Activated CD8-positive, alpha-beta T cell treated with anti-CD3 and anti-CD28 coated beads for 36 hours (primary cell): Measurements from ENCODE around the gene PCSK5. TPM values are rescaled to one million over a fixed set of nuclear protein-coding genes. Genes with fewer than 3 reads are reported as not detected.
A peak's percentile ranks its signal among the peaks of the same experiment; 100 is the strongest.

Experiments
- ATAC-seq: fragments of 200-7000 bp; cut with Tn5 transposase; one replicate; pipeline ENCODE4 v1.10.0; 2021; ENCODE audit warnings: mild to moderate bottlenecking, moderate library complexity
- CTCF ChIA-PET: fragments of 350-600 bp; sonication (Branson Sonifier 250); formaldehyde crosslinking; loops from one replicate; lab custom pipeline; 2021; ENCODE audit warnings: antibody characterized with exemption; lab: Charles Lee
- POLR2A ChIA-PET: fragments of 350-600 bp; sonication (Branson Sonifier 250); formaldehyde crosslinking; loops from one replicate; lab custom pipeline; 2021; ENCODE audit warnings: antibody characterized with exemption; lab: Charles Lee
- DNase-seq: peaks from one replicate; pipeline ENCODE4 v3.0.0-alpha.2; 2020
- H3K27ac Mint-ChIP-seq: one replicate; pipeline ENCODE4 v1.8.0; 2021; ENCODE audit warnings: mild to moderate bottlenecking, mixed read lengths
- H3K27me3 Mint-ChIP-seq: one replicate; pipeline ENCODE4 v1.8.0; 2021; ENCODE audit warnings: mixed read lengths
- H3K36me3 Mint-ChIP-seq: one replicate; pipeline ENCODE4 v1.8.0; 2021; ENCODE audit warnings: low read depth, mixed read lengths
- H3K4me1 Mint-ChIP-seq: one replicate; pipeline ENCODE4 v1.8.0; 2021; ENCODE audit warnings: low read depth, mixed read lengths
- H3K4me3 Mint-ChIP-seq: one replicate; pipeline ENCODE4 v1.8.0; 2021; ENCODE audit warnings: mild to moderate bottlenecking, moderate library complexity, mixed read lengths
- H3K9me3 Mint-ChIP-seq: one replicate; pipeline ENCODE4 v1.8.0; 2021; ENCODE audit warnings: mixed read lengths
- CTCF ChIP-seq: fragments of 200-600 bp; IDR thresholded peaks from one replicate; pipeline ENCODE4 v1.8.0; 2022; ENCODE audit warnings: antibody characterized with exemption, mild to moderate bottlenecking
- intact Hi-C: fragments of 100-400 bp; cut with micrococcal nuclease; formaldehyde crosslinking; loops from one replicate; pipeline ENCODE4 v1.10.0; 2022
- total RNA-seq, 2 experiments: library from RNA; stranded (reverse); gene quantifications; one replicate each; pipeline ENCODE4 v1.2.3, GENCODE V29; 2021

Gene PCSK5
- total RNA-seq, 2 experiments from 2014 or later, result 4.7 to 5.2 TPM

- Mint-ChIP-seq H3K27me3 (no peaks in the 10 kb centered on the region), H3K4me1 (peaks cover 48% of the 10 kb centered on the region), H3K9me3 (no peaks in the 10 kb centered on the region), H3K27ac (no peak overlapping the region), H3K36me3 (no peaks in the 10 kb centered on the region), H3K4me3 (no peak overlapping the region)
- ChIA-PET CTCF (no interaction called here), POLR2A (no interaction called here)
- intact Hi-C loops, result no loop called here
- DNase-seq, result no peak
- no peak for ATAC-seq
- no peak for TF ChIP-seq CTCF
Observed at GRCh38 chr9:75907329-75907728, 16.9 kb downstream of the PCSK5 start.

DNA sequence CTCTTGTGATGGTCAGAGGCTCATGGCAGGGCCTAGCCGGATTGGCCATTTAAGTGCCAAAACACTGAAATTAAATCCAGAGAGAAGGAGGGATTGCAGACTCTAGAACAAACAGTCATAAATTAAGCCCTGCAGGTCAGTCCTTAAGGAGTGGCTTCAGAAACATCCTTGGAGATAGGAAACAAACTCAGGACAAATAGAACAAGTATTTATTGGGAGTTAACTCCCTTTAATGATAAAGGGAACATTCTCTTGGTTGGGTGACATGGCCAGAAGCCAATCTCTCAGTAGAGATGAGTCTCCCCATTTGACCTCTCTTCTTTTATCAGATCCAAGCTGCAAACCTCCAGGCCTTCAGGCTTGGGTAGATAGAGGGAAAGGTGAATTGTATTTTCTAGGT lies 17.4 kb downstream of the PCSK5 start:
- no peaks in the 10 kb centered on the region for H3K9me3 Mint-ChIP-seq
- no peak overlapping the region for H3K27ac Mint-ChIP-seq
- ChIA-PET CTCF (no interaction called here), POLR2A (no interaction called here)
- no peaks in the 10 kb centered on the region for H3K36me3 Mint-ChIP-seq
- DNase-seq (no peak), ATAC-seq (no peak)
- no peaks in the 10 kb centered on the region for H3K27me3 Mint-ChIP-seq
- no peak overlapping the region for H3K4me3 Mint-ChIP-seq
- TF ChIP-seq CTCF, result no peak
- peaks cover 53% of the 10 kb centered on the region for H3K4me1 Mint-ChIP-seq
- intact Hi-C loops, result no loop called here

DNA sequence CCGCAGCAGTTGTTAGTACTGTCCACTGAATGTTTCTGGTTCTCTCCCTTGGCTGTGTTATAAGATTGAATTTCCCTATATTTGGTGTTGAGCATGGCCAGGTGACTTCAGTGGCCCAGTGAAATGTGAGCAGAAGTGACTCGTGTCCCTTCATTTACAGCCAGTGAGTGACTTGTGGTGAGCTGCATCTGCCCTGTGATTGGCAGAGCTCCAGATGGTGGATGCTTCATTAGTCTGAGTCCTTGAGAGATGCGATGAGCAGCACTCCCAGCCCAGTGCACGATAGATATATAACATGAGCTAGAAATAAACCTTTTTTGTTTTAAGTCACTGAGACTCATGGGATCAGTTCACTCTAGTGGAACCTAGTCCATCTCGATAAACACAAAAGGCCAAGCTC lies 19.3 kb downstream of the PCSK5 start:
- no peak overlapping the region for H3K27ac Mint-ChIP-seq
- no peak for TF ChIP-seq CTCF
- no peaks in the 10 kb centered on the region for H3K9me3 Mint-ChIP-seq
- DNase-seq, result peak; percentile 20
- intact Hi-C loops, result no loop called here
- no peak for ATAC-seq
- peaks cover 48% of the 10 kb centered on the region for H3K4me1 Mint-ChIP-seq
- POLR2A ChIA-PET, result no interaction called here
- H3K4me3 Mint-ChIP-seq, result no peak overlapping the region
- H3K27me3 Mint-ChIP-seq, result no peaks in the 10 kb centered on the region
- no peaks in the 10 kb centered on the region for H3K36me3 Mint-ChIP-seq
- CTCF ChIA-PET, result interaction anchor here (1.0 kb wide), 1 partner anchor 87 kb away, joined by 3 read pairs; no protein-coding TSS in a partner anchor

GRCh38 chr9:75910731-75911130 lies 20.3 kb downstream of the PCSK5 start:
- DNase-seq (no peak), ATAC-seq (no peak)
- Mint-ChIP-seq H3K4me1 (peaks cover 50% of the 10 kb centered on the region), H3K27me3 (no peaks in the 10 kb centered on the region), H3K36me3 (no peaks in the 10 kb centered on the region), H3K27ac (no peak overlapping the region), H3K4me3 (no peak overlapping the region), H3K9me3 (no peaks in the 10 kb centered on the region)
- ChIA-PET POLR2A (no interaction called here), CTCF (interaction anchor here (1.0 kb wide), 1 partner anchor 86 kb away, joined by 3 read pairs; no protein-coding TSS in a partner anchor)
- no peak for TF ChIP-seq CTCF
- intact Hi-C loops, result no loop called here

GRCh38 chr9:75911390-75911789 lies 20.9 kb downstream of the PCSK5 start:
- POLR2A ChIA-PET, result no interaction called here
- H3K4me3 Mint-ChIP-seq, result no peak overlapping the region

More at GRCh38 chr9:75911390-75911789, 20.9 kb downstream of the PCSK5 start:
- Mint-ChIP-seq H3K36me3 (no peaks in the 10 kb centered on the region), H3K27ac (no peak overlapping the region), H3K27me3 (no peaks in the 10 kb centered on the region), H3K9me3 (no peaks in the 10 kb centered on the region), H3K4me1 (peaks cover 49% of the 10 kb centered on the region)
- TF ChIP-seq CTCF, result no peak
- ATAC-seq, result peak; percentile 87
- intact Hi-C loops, result no loop called here
- CTCF ChIA-PET, result no interaction called here
- peak; percentile 53 for DNase-seq
